GM23248 (cell line): ENCODE results near the gene VWA2. TPM values are rescaled to one million over a fixed set of nuclear protein-coding genes. Genes with fewer than 3 reads are reported as not detected.

Experiments used
- DNase-seq: peaks from one replicate; pipeline ENCODE4 v3.0.0-alpha.2; 2015
- H2AFZ ChIP-seq: fragments of 200-600 bp; sonication (generic); 2 replicates; pipeline ENCODE4 v1.6.1; 2016; ENCODE audit warnings: antibody characterized with exemption
- H3F3A ChIP-seq: fragments of 200-600 bp; sonication (generic); 2 replicates; pipeline ENCODE4 v1.6.1; 2016; ENCODE audit warnings: mild to moderate bottlenecking, antibody characterized with exemption, mixed run types; ENCODE audit not compliant: insufficient read depth
- H3K27ac ChIP-seq: fragments of 200-600 bp; sonication (generic); 2 replicates; pipeline ENCODE4 v1.5.1; 2016; ENCODE audit warnings: mild to moderate bottlenecking
- H3K27me3 ChIP-seq: fragments of 200-600 bp; sonication (generic); replicated peaks from 2 replicates; pipeline ENCODE4 v1.6.1; 2016; ENCODE audit warnings: mild to moderate bottlenecking; ENCODE audit not compliant: insufficient read depth
- H3K36me3 ChIP-seq: fragments of 200-600 bp; sonication (generic); 2 replicates; pipeline ENCODE4 v1.6.1; 2016; ENCODE audit warnings: low read depth, mild to moderate bottlenecking
- H3K4me1 ChIP-seq: fragments of 200-600 bp; sonication (generic); 2 replicates; pipeline ENCODE4 v1.6.1; 2016; ENCODE audit warnings: mild to moderate bottlenecking; ENCODE audit not compliant: insufficient read depth
- H3K4me2 ChIP-seq: fragments of 200-600 bp; sonication (generic); one replicate; pipeline ENCODE4 v1.6.1; 2016; ENCODE audit warnings: mild to moderate bottlenecking; ENCODE audit not compliant: unreplicated experiment
- H3K4me3 ChIP-seq: fragments of 200-600 bp; sonication (generic); 2 replicates; pipeline ENCODE4 v1.5.1; 2016; ENCODE audit warnings: mild to moderate bottlenecking
- H3K79me2 ChIP-seq: fragments of 200-600 bp; sonication (generic); 2 replicates; pipeline ENCODE4 v1.6.1; 2016; ENCODE audit warnings: mild to moderate bottlenecking; ENCODE audit not compliant: insufficient read depth
- H3K9ac ChIP-seq: fragments of 200-600 bp; sonication (generic); 2 replicates; pipeline ENCODE4 v1.6.1; 2016; ENCODE audit warnings: mild to moderate bottlenecking
- H3K9me2 ChIP-seq: fragments of 200-600 bp; sonication (generic); 2 replicates; pipeline ENCODE4 v1.6.1; 2016; ENCODE audit warnings: mixed run types, mild to moderate bottlenecking, moderate library complexity; ENCODE audit not compliant: insufficient read depth
- H3K9me3 ChIP-seq: fragments of 200-600 bp; sonication (generic); one replicate; pipeline ENCODE4 v1.6.1; 2017; ENCODE audit warnings: low read depth
- H4K20me1 ChIP-seq: fragments of 200-600 bp; sonication (generic); 2 replicates; pipeline ENCODE4 v1.6.0; 2016; ENCODE audit not compliant: insufficient read depth
- EZH2 ChIP-seq: fragments of 200-600 bp; sonication (generic); IDR thresholded peaks from 2 replicates; pipeline ENCODE4 v1.6.1; 2018; ENCODE audit warnings: antibody characterized with exemption, mild to moderate bottlenecking; ENCODE audit not compliant: insufficient read depth, poor library complexity, severe bottlenecking
- EZH2phosphoT487 ChIP-seq: fragments of 200-600 bp; sonication (generic); IDR thresholded peaks from 2 replicates; pipeline ENCODE4 v1.6.1; 2018; ENCODE audit warnings: antibody characterized with exemption, moderate library complexity, mild to moderate bottlenecking, low read depth; ENCODE audit not compliant: insufficient read depth
- WGBS, 2 experiments: methylation state at CpG; one replicate each; pipeline ENCODE4 v1.1.6; 2015 to 2017; ENCODE audit warnings: low lambda C conversion rate in 2 of 2, low coverage in 1 of 2; ENCODE audit errors: missing lambda C conversion rate in 2 of 2; 5-methylcytosine and 5-hydroxymethylcytosine counted together
- in situ Hi-C: fragments of 300-500 bp; cut with MboI; formaldehyde crosslinking; loops from 2 replicates; pipeline ENCODE4 v1.15.0; 2020
- polyA plus RNA-seq: library from polyadenylated mRNA; unstranded; fragments of >200 nt; fragmentation: Nextera tagmentation; extraction: Ambion mirVana; gene quantifications from 2 replicates; pipeline ENCODE4 v1.2.1, GENCODE V29; 2016
- total RNA-seq: library from RNA; depleted of rRNA; stranded (reverse); fragments of >200 nt; shearing (Covaris generic); gene quantifications from 2 replicates; pipeline ENCODE4 v1.2.3, GENCODE V29; 2014

Gene VWA2
- total and polyA plus RNA-seq, 2 experiments from 2014 or later = not detected

- H2AFZ ChIP-seq = no peak overlapping the region
- H3F3A ChIP-seq = no peaks in the 10 kb centered on the region
- 77 to 79% methylated on average over 9 of the region's 9 CpGs for WGBS, 2 experiments
- H3K9me3 ChIP-seq = no peaks in the 10 kb centered on the region
- no peak overlapping the region for H3K4me2 ChIP-seq
- TF ChIP-seq EZH2phosphoT487 (no peak), EZH2 (no peak)
- no peak overlapping the region for H3K4me3 ChIP-seq
- H4K20me1 ChIP-seq = no peaks in the 10 kb centered on the region
- peaks cover 68% of the 10 kb centered on the region for H3K27me3 ChIP-seq
- in situ Hi-C loops = no loop called here
- no peak for DNase-seq
- H3K4me1 ChIP-seq = no peaks in the 10 kb centered on the region
- no peak overlapping the region for H3K9ac ChIP-seq
- no peaks in the 10 kb centered on the region for H3K9me2 ChIP-seq
- no peaks in the 10 kb centered on the region for H3K79me2 ChIP-seq
- H3K36me3 ChIP-seq = no peaks in the 10 kb centered on the region
- H3K27ac ChIP-seq = no peak overlapping the region
Observed at GRCh38 chr10:114243661-114244060, 4.6 kb downstream of the VWA2 start.

GRCh38 chr10:114244126-114244525 is 5.1 kb downstream of the VWA2 start:
- in situ Hi-C loops = no loop called here
- Histone ChIP-seq H3K36me3 (no peaks in the 10 kb centered on the region), H3K4me1 (no peaks in the 10 kb centered on the region), H3K27me3 (peaks cover 63% of the 10 kb centered on the region), H3K9me2 (no peaks in the 10 kb centered on the region), H3K9ac (no peak overlapping the region), H4K20me1 (no peaks in the 10 kb centered on the region), H3K27ac (no peak overlapping the region), H3K4me2 (no peak overlapping the region), H3K4me3 (no peak overlapping the region), H2AFZ (no peak overlapping the region), H3K79me2 (no peaks in the 10 kb centered on the region), H3K9me3 (no peaks in the 10 kb centered on the region), H3F3A (no peaks in the 10 kb centered on the region)
- no peak for DNase-seq
- 42 to 50% methylated on average over 6 of the region's 6 CpGs for WGBS, 2 experiments
- TF ChIP-seq EZH2 = no peak
- TF ChIP-seq EZH2phosphoT487 = no peak

DNA sequence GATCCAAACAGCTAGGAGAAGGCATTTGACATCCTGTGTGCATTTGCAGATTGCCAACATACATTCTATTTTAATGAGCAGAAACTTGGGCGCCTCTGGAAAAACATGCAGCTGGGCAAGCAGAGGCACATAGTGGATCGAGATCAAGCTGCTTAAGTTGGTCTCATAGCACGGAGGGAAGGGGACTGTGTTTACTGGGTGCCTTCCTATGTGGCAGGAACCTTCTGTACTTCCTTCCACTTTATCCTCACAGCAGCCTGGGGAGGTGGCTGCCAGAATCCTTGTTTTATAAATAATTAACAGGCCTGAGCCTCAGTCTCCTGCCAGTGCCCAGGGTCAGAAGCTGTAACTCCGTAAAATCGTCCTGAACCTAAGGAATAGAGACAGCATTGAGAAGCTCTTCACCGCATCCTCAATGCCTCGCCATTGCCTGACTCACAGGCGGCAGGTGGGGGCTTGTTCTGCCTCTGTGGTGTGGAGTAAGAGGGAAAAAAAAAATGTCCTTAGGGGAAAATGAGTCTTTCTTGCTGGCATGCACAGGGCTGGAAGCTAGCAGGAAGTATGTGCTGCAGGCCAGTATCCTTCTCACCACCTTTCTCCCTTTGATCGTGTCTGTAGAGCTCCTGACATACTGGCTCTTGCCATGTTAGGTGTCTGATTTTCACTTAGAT is 6.2 kb downstream of the VWA2 start:
- Histone ChIP-seq H3K4me2 (no peak overlapping the region), H3K4me1 (no peaks in the 10 kb centered on the region), H3K36me3 (no peaks in the 10 kb centered on the region), H2AFZ (no peak overlapping the region), H3K79me2 (no peaks in the 10 kb centered on the region), H3K27ac (no peak overlapping the region), H3F3A (no peaks in the 10 kb centered on the region), H3K9me3 (no peaks in the 10 kb centered on the region), H3K27me3 (peaks cover 54% of the 10 kb centered on the region), H4K20me1 (no peaks in the 10 kb centered on the region), H3K9ac (no peak overlapping the region), H3K9me2 (no peaks in the 10 kb centered on the region), H3K4me3 (no peak overlapping the region)
- WGBS, 2 experiments = 47 to 51% methylated on average over 9 of the region's 9 CpGs
- in situ Hi-C loops = no loop called here
- no peak for TF ChIP-seq EZH2phosphoT487
- no peak for TF ChIP-seq EZH2
- DNase-seq = no peak

- Histone ChIP-seq H3K4me2 (no peak overlapping the region), H3K27me3 (peaks cover 39% of the 10 kb centered on the region), H3K9me3 (no peaks in the 10 kb centered on the region), H2AFZ (no peak overlapping the region), H4K20me1 (no peaks in the 10 kb centered on the region), H3K4me1 (no peaks in the 10 kb centered on the region), H3K79me2 (no peaks in the 10 kb centered on the region), H3F3A (no peaks in the 10 kb centered on the region), H3K36me3 (no peaks in the 10 kb centered on the region), H3K9me2 (no peaks in the 10 kb centered on the region), H3K27ac (no peak overlapping the region), H3K4me3 (no peak overlapping the region), H3K9ac (no peak overlapping the region)
- WGBS, 2 experiments = 70 to 71% methylated on average over 7 of the region's 7 CpGs
- TF ChIP-seq EZH2phosphoT487 (no peak), EZH2 (no peak)
- no peak for DNase-seq
- in situ Hi-C loops = no loop called here
Observed at GRCh38 chr10:114246679-114247305, 7.7 kb downstream of the VWA2 start.
